ENCODE measurements around the gene PANX2.
A peak's percentile ranks its signal among the peaks of the same experiment; 100 is the strongest.
"Not testable (repeated sequence)": the region's sequence is repeated elsewhere in the genome, so short reads cannot be mapped to it uniquely, and the experiment has no call there.

The PANX2 gene

DNA sequence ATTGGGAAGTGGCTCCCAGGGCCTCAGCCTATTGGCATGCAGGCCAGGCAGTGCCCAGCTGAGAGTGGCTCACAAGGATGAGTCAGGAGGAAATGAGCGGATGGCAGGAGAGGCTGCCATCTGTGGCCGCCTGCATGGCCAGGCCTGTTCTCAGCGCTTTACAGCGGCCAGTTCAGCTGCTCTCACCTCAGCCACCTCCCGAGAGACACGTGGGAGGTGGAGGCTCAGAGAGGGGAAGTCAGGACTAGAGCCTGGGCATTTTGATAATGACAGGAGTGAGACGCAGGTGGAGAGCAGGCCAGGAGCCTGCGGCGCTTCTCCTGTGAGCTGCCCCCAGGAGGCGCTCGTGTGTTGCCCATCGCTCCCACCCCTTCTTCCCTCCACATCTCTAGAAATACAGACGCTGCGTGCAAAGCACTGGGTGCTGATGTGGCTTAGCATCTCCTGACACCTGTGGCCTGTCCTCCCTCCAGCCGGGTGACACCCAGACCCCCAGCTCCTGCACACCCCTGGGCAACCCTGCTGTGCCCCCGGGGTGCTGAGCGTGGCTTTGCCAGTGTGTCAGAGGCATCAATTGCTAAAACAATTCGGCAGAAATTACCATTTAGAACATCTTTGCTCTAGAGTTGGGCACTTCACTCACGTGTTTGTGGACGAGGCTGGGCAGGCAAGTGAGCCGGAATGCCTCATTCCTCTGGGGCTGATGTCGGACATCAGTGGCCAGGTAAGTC, 21.4 kb upstream of the PANX2 start:
- DNase-seq: peak; percentile 76

GRCh38 chr22:50150161-50151129, 20.1 kb upstream of the PANX2 start:
- DNase-seq: no peak

GRCh38 chr22:50151571-50152537, 18.7 kb upstream of the PANX2 start:
- no peak for DNase-seq

GRCh38 chr22:50153056-50153755, 17.3 kb upstream of the PANX2 start:
- DNase-seq: no peak

DNA sequence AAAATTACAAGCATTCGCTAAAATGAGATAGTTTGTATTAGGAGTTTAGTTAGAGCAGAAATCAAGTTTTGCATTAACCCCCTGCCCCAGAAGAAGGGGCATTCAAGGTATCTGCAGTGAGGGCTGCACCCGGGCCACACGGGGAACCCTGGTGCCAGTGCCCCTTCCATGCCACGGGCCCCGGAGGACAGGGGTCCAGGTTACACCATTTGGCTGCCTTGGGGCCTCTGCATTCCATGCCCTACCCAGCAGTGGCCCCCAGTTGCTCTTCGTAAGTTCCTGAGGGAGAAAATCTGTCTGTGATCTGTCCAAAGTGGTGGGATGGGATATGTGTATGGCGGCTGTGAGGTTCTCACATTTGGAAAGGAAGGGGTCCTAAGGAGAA, 16.8 kb upstream of the PANX2 start:
- DNase-seq: no peak

GRCh38 chr22:50157709-50158375, 12.7 kb upstream of the PANX2 start:
- no peak for DNase-seq

GRCh38 chr22:50160947-50161346, 9.6 kb upstream of the PANX2 start:
- DNase-seq: no peak

DNA sequence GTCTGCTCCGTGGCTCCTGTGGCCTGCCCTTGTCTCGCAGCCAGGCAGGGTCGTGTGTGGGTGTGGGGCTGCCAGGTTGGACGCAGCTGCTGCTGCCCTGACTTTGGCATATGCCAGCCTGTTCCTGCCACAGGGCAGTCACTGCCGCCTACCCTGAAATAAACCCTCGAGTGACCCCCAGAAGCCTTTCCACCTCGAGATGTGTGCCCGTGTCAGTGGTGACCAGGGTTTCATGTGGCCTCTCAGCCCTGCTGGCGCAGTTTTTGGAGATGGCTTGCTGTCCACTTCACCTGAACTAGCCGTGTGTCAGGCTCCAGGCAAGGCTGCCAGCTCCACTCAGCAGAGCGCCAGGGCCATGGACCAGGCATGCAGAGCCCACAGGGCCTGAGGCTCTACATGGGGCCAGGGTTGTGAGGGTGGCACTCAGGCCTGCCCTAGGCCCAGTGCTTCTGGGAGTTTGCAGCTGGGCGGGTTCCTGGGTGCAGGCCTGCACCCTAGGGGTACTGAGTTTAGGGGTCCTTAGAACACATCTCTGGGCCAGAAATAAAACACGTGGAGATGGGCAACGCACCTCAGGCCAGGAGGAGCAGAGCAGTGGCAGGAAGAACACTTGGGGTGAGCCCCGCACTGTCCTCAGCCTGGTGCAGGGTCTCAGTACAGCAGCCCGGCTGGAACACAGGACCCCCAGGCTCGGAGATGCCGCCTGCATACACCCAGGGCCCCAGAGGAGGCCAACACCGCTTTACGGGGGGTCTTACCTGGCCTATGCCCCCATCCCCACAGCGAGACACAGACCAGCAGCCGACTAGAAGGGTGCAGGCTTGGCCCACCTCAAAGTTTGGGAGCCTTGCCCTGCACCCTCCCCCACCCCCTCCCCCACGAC, 8.8 kb upstream of the PANX2 start:
- no peak for DNase-seq

- DNase-seq: no peak
Measured at GRCh38 chr22:50162391-50162956, 8.1 kb upstream of the PANX2 start.

DNA sequence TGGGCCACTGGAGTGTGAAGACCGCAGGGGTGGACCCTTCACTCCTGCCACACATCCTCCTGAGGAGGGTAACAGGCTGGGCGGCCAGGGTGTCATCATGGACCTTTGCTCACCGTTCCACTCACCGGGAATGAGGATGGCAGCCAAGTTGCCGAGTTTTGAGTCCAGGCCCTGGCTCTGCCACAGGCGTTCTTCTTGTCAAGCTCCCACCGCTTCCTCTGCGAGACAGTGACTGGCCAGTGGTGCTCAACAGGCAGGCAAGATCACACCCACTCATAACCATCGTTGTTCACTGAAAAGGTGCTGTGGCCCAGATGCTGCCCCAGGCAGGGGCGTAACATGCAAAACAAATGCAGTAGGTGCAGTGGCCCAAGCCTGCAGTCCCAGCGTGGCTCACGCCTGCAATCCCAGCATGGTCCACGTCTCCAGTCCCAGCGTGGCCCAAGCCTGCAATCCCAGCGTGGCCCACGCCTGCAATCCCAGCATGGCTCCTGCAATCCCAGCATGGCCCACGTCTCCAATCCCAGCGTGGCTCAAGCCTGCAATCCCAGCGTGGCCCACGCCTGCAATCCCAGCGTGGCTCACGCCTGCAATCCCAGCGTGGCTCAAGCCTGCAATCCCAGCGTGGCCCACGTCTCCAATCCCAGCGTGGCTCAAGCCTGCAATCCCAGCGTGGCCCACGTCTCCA, 5.0 kb upstream of the PANX2 start:
- DNase-seq: no peak

DNA sequence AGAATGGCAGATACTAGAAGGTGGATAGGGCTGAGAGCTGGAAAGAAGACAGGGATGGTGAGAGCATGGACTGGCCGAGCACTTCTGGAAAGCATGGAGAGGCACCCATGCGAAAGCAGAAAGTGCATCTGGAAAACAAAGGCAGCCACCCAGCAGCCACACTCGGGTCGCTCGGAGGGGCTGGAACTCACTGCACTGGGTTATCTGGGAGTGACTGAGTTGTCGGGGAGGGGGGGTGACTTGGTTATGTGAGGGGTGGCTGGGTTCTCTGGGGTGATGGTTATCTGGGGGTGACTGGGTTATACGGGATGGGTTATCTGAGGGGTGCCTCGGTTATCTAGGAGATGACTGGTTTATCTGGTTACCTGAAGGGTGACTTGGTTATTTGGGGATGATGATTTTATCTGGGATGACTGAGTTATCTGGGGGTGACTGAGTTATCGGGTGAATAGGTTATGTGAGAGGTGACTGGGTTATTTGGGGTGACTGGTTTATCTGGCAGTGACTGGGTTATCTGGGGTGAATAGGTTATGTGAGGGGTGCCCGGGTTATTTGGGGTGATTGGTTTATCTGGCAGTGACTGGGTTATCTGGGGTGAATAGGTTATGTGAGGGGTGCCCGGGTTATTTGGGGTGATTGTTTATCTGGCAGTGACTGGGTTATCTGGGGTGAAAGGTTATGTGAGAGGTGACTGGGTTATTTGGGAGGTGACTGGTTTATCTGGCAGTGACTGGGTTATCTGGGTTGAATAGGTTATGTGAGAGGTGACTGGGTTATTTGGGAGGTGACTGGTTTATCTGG, 2.6 kb upstream of the PANX2 start:
- DNase-seq: no peak

GRCh38 chr22:50168490-50169180, 1.9 kb upstream of the PANX2 start:
- DNase-seq: not testable (repeated sequence)

DNA sequence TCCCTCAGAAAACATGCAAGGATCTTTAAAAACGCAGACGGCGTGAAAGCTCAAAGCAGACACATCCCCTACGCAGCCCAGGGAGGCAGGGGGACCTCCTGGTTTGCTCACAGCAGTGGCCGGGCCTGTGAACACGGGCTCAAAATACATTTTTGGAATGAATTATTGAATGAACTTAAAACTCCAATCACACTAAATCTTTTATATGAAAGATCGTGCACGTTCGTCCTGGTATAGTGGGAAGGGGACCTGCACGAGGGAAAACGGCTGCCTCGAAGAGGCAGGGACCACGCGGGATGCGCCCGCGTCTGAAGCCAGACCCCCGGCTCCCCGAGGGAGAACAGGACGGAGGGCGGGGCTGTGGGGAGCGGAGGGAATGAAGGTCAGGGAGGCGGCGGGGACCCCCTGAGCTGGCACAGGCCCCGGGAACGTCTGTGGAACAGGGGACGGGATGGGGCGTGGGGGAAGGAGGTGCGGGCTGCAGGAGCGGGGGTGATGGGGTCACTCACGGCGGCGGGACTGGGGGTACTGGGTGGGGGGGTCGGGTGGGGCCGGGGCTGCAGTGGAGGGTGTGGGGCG, 1.3 kb upstream of the PANX2 start:
- DNase-seq: no peak

- peak; percentile 71 for DNase-seq
Measured at GRCh38 chr22:50169774-50170341, 673 bp upstream of the PANX2 start.

DNA sequence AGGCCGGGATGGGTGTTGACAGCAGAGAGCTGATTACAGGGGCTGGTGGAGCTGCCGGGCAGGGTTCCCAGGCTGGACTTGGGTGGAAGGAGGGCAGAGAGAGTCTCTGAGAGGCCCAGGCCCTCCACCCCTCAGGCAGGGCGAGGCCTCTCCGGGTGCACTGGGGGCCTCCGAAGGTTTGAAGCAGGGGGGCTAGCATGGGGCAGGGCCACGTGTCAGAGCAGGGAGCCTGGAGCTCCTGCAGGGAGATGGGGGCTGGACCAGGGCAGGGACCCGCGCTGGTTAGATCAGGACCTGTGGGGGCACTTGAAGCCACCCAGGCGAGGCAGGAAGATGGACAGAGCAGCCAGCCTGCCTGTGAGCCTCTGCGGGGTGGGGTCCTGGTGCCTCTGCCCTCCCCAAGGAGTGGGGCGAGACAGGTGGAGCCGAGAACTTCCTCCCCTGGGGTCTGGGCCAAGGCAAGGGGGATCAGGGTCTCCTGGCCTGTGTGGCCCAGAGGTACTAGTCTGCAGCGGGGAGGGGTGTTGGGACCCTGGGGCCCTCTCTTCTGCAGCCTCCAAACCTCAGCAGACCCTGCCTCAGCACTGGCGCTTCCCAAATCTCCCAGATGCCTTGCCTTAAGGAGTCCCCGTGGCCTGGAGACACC, 911 bp downstream of the PANX2 start:
- no peak for DNase-seq

DNA sequence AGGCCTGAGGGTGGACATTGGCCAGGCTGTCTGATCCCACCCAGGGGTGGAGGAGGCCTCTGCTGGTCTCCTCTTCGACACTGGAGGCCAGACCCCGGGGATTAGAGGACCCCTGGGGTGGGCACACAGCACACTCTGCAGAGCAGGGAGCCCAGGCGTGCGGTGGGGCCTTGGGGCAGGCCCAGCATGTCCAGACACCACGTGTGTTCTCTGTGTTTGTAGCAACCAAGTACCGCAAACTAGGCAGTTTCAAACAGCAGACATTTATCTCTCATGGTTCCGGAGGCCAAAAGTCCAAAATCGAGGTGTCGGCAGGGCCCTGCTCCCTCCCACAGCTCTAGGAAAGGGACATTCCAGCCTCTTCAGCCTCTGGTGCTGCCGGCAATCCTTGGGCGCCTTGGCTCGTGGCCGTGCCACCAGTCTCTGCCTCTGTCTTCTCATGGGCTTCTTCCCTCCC, 1.5 kb downstream of the PANX2 start:
- DNase-seq: no peak

Data from activated naive CD4-positive, alpha-beta T cell treated with Interleukin-2 at 50 U/mL for 16 hours (primary cell).